ENCODE results near the gene SBDS.

- TF ChIP-seq ZNF280D (tag by site-specific recombination; IDR thresholded peaks at IDR 0.05) (no peak), CTCF (tag by site-specific recombination; IDR thresholded peaks at IDR 0.05) (no peak), ZNF274 (IDR thresholded peaks at IDR 0.05; ENCODE audit: low read length) (no peak), ZNF274 (tag by site-specific recombination; IDR thresholded peaks at IDR 0.05; ENCODE audit: borderline replicate concordance) (no peak), ZNF114 (tag by site-specific recombination; IDR thresholded peaks at IDR 0.05) (no peak), ZNF292 (tag by site-specific recombination; IDR thresholded peaks at IDR 0.05; ENCODE audit: borderline replicate concordance, low read depth) (no peak), RBAK (tag by site-specific recombination; IDR thresholded peaks at IDR 0.05) (no peak)
- TF ChIP-seq, protein P1, sequence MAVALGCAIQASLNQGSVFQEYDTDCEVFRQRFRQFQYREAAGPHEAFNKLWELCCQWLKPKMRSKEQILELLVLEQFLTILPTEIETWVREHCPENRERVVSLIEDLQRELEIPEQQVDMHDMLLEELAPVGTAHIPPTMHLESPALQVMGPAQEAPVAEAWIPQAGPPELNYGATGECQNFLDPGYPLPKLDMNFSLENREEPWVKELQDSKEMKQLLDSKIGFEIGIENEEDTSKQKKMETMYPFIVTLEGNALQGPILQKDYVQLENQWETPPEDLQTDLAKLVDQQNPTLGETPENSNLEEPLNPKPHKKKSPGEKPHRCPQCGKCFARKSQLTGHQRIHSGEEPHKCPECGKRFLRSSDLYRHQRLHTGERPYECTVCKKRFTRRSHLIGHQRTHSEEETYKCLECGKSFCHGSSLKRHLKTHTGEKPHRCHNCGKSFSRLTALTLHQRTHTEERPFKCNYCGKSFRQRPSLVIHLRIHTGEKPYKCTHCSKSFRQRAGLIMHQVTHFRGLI (tag by site-specific recombination; IDR thresholded peaks at IDR 0.05): no peak
These were observed 25.1 kb downstream of the SBDS start for GRCh38 chr7:66970310-66970709.

Data from HEK293 (cell line).